ENCODE data around the gene TRIM74.
"Not testable (repeated sequence)": the region's sequence is repeated elsewhere in the genome, so short reads cannot be mapped to it uniquely, and the experiment has no call there.

DNA sequence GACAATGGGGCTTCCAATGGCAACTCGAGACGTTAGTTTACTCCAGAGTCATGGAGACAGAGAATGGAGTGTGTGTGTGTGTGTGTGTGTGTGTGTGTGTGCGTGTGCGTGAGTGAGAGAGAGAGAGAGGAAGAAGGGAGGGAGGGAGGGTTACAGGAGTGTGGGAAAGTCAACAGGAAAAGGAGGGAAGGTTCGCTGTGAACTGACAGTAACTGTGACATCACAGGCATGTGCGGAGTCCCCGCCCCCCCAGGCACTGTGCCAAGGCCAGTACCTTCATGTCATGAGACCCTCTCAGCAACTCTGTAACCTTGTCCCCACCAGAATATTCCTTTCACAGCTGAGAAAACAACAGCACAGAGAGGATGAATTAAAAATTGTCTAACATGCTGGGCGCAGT lies 28.2 kb upstream of the TRIM74 start:
- not testable (repeated sequence) for TF ChIP-seq EZH2 (IDR thresholded peaks at IDR 0.05); CTCF (IDR thresholded peaks at IDR 0.05 in 2 of 3, conservative IDR thresholded peaks at IDR 0.05 in 1 of 3; ENCODE audit: borderline replicate concordance in 1 of 3, insufficient read depth in 1 of 3, low read depth in 2 of 3, low read length in 2 of 3); CEBPB (IDR thresholded peaks at IDR 0.05; ENCODE audit: low read depth)
